Measurements from ENCODE around the gene TLX3.

Gene TLX3

GRCh38 chr5:171295801-171296200, 13.2 kb upstream of the TLX3 start:
- TF ChIP-seq YY1 (IDR thresholded peaks at IDR 0.05; ENCODE audit: low read depth), result no peak
- no peak for TF ChIP-seq TCF12 (IDR thresholded peaks at IDR 0.05; ENCODE audit: low read depth)
- no peak for TF ChIP-seq EP300 (IDR thresholded peaks at IDR 0.05; ENCODE audit: borderline replicate concordance)
- no peak for TF ChIP-seq ZBTB7A (IDR thresholded peaks at IDR 0.05; ENCODE audit: low read depth)
- no peak for TF ChIP-seq TAF1 (IDR thresholded peaks at IDR 0.05; ENCODE audit: low read depth)

- TF ChIP-seq MAX (IDR thresholded peaks at IDR 0.05), result no peak
- no peak for TF ChIP-seq TCF12 (IDR thresholded peaks at IDR 0.05; ENCODE audit: low read depth)
- no peak for TF ChIP-seq FOXM1 (IDR thresholded peaks at IDR 0.05; ENCODE audit: borderline replicate concordance, low read depth)
- TF ChIP-seq EP300 (IDR thresholded peaks at IDR 0.05; ENCODE audit: borderline replicate concordance), result no peak
- no peak for TF ChIP-seq CEBPB (IDR thresholded peaks at IDR 0.05)
- no peak for TF ChIP-seq NFIC (IDR thresholded peaks at IDR 0.05)
- no peak for TF ChIP-seq USF1 (IDR thresholded peaks at IDR 0.05)
- no peak for TF ChIP-seq RAD21 (IDR thresholded peaks at IDR 0.05; ENCODE audit: low read depth)
- TF ChIP-seq TAF1 (IDR thresholded peaks at IDR 0.05; ENCODE audit: low read depth), result no peak
- TF ChIP-seq TEAD4 (IDR thresholded peaks at IDR 0.05), result no peak
- TF ChIP-seq ZBTB7A (IDR thresholded peaks at IDR 0.05; ENCODE audit: low read depth), result no peak
- TF ChIP-seq EGR1 (IDR thresholded peaks at IDR 0.05), result no peak
- TF ChIP-seq YY1 (IDR thresholded peaks at IDR 0.05; ENCODE audit: low read depth), result no peak
- no peak for TF ChIP-seq CREB1 (IDR thresholded peaks at IDR 0.05; ENCODE audit: low read depth)
- no peak for TF ChIP-seq REST (IDR thresholded peaks at IDR 0.05; ENCODE audit: low read depth)
Measured at GRCh38 chr5:171299228-171299627, 9.8 kb upstream of the TLX3 start.

GRCh38 chr5:171299851-171300250, 9.2 kb upstream of the TLX3 start:
- no peak for TF ChIP-seq REST (IDR thresholded peaks at IDR 0.05; ENCODE audit: low read depth)
- TF ChIP-seq TCF12 (IDR thresholded peaks at IDR 0.05; ENCODE audit: low read depth), result no peak
- no peak for TF ChIP-seq CREB1 (IDR thresholded peaks at IDR 0.05; ENCODE audit: low read depth)
- TF ChIP-seq EGR1 (IDR thresholded peaks at IDR 0.05), result no peak
- no peak for TF ChIP-seq YY1 (IDR thresholded peaks at IDR 0.05; ENCODE audit: low read depth)
- no peak for TF ChIP-seq ZBTB7A (IDR thresholded peaks at IDR 0.05; ENCODE audit: low read depth)
- TF ChIP-seq TEAD4 (IDR thresholded peaks at IDR 0.05), result no peak

GRCh38 chr5:171300358-171300757, 8.7 kb upstream of the TLX3 start:
- no peak for TF ChIP-seq ZBTB7A (IDR thresholded peaks at IDR 0.05; ENCODE audit: low read depth)
- no peak for TF ChIP-seq TAF1 (IDR thresholded peaks at IDR 0.05; ENCODE audit: low read depth)
- TF ChIP-seq YY1 (IDR thresholded peaks at IDR 0.05; ENCODE audit: low read depth), result no peak
- no peak for TF ChIP-seq TCF12 (IDR thresholded peaks at IDR 0.05; ENCODE audit: low read depth)
- no peak for TF ChIP-seq MAX (IDR thresholded peaks at IDR 0.05)

- TF ChIP-seq TCF12 (IDR thresholded peaks at IDR 0.05; ENCODE audit: low read depth) (no peak), FOXM1 (IDR thresholded peaks at IDR 0.05; ENCODE audit: borderline replicate concordance, low read depth) (no peak), CREB1 (IDR thresholded peaks at IDR 0.05; ENCODE audit: low read depth) (no peak), TAF1 (IDR thresholded peaks at IDR 0.05; ENCODE audit: low read depth) (no peak), ZBTB7A (IDR thresholded peaks at IDR 0.05; ENCODE audit: low read depth) (no peak), EP300 (IDR thresholded peaks at IDR 0.05; ENCODE audit: borderline replicate concordance) (no peak), YY1 (IDR thresholded peaks at IDR 0.05; ENCODE audit: low read depth) (no peak), USF1 (IDR thresholded peaks at IDR 0.05) (no peak), REST (IDR thresholded peaks at IDR 0.05; ENCODE audit: low read depth) (no peak), TEAD4 (IDR thresholded peaks at IDR 0.05) (no peak), RAD21 (IDR thresholded peaks at IDR 0.05; ENCODE audit: low read depth) (no peak), NFIC (IDR thresholded peaks at IDR 0.05) (no peak), MAX (IDR thresholded peaks at IDR 0.05) (no peak)
Measured at GRCh38 chr5:171306166-171306565, 2.9 kb upstream of the TLX3 start.

All from Ishikawa (cell line).